Subcutaneous abdominal adipose tissue (tissue), 5 donors: Measurements from ENCODE around the gene PKIG.
"Not testable (repeated sequence)": the region's sequence is repeated elsewhere in the genome, so short reads cannot be mapped to it uniquely, and the experiment has no call there.

Experiments used
- H3K27ac ChIP-seq: one replicate; pipeline ENCODE4 v1.7.0; 2013; ENCODE audit warnings: low read depth, mild to moderate bottlenecking, inconsistent platforms, low read length, moderate library complexity
- H3K27me3 ChIP-seq, 5 donors: one replicate each; pipeline ENCODE4 v1.7.0; 2013; ENCODE audit warnings: low read length in 5 of 5, inconsistent platforms in 1 of 5; ENCODE audit not compliant: control insufficient read depth in 5 of 5, insufficient read depth in 4 of 5
- H3K36me3 ChIP-seq, 5 donors: one replicate each; pipeline ENCODE4 v1.7.0; 2013; ENCODE audit warnings: low read length in 5 of 5; ENCODE audit not compliant: control insufficient read depth in 5 of 5, insufficient read depth in 5 of 5
- H3K4me1 ChIP-seq, 5 donors: one replicate each; pipeline ENCODE4 v1.7.0; 2013; ENCODE audit warnings: low read length in 5 of 5, mild to moderate bottlenecking in 3 of 5, moderate library complexity in 1 of 5; ENCODE audit not compliant: control insufficient read depth in 5 of 5, insufficient read depth in 5 of 5
- H3K4me3 ChIP-seq, 5 donors: one replicate each; pipeline ENCODE4 v1.7.0; 2013; ENCODE audit warnings: low read length in 5 of 5, low read depth in 1 of 5
- H3K9ac ChIP-seq, 5 donors: one replicate each; pipeline ENCODE4 v1.7.0; 2013; ENCODE audit warnings: low read length in 5 of 5, mild to moderate bottlenecking in 4 of 5, moderate library complexity in 3 of 5
- H3K9me3 ChIP-seq, 5 donors: one replicate each; pipeline ENCODE4 v1.7.0; 2013; ENCODE audit warnings: low read length in 5 of 5; ENCODE audit not compliant: control insufficient read depth in 5 of 5
- donor health status: healthy.
- donor health status: healthy.
- donor health status: healthy.
- donor health status: healthy.
- donor health status: healthy.

Gene PKIG

GRCh38 chr20:44649126-44649525 is 66.7 kb downstream of the PKIG start:
- Histone ChIP-seq H3K27me3 (no peaks in the 10 kb centered on the region), H3K27ac (no peak overlapping the region), H3K9me3 (no peaks in the 10 kb centered on the region), H3K36me3 (no peaks in the 10 kb centered on the region), H3K9ac (no peak overlapping the region), H3K4me3 (peak overlapping the region in 1 of 5 donors; percentile 10), H3K4me1 (peaks cover 13 to 69% (median 61%) of the 10 kb centered on the region in 5 donors)

GRCh38 chr20:44649976-44650375 is 67.6 kb downstream of the PKIG start:
- Histone ChIP-seq H3K27me3 (no peaks in the 10 kb centered on the region), H3K9ac (no peak overlapping the region), H3K4me1 (peaks cover 7 to 62% (median 54%) of the 10 kb centered on the region in 5 donors), H3K9me3 (no peaks in the 10 kb centered on the region), H3K4me3 (peak overlapping the region; percentile 42 to 86 (median 82)), H3K36me3 (no peaks in the 10 kb centered on the region), H3K27ac (no peak overlapping the region)

- Histone ChIP-seq H3K4me3 (peak overlapping the region; percentile 82 to 94 (median 86)), H3K9ac (peak overlapping the region; percentile 63 to 91 (median 79)), H3K9me3 (no peaks in the 10 kb centered on the region), H3K36me3 (no peaks in the 10 kb centered on the region), H3K27me3 (no peaks in the 10 kb centered on the region), H3K4me1 (peaks cover 5 to 58% (median 50%) of the 10 kb centered on the region in 5 donors), H3K27ac (peak overlapping the region; percentile 54)
Observed at GRCh38 chr20:44650771-44651433, 68.5 kb downstream of the PKIG start.

GRCh38 chr20:44651434-44651683 is 69.0 kb downstream of the PKIG start:
- peaks cover 2 to 57% (median 46%) of the 10 kb centered on the region in 5 donors for H3K4me1 ChIP-seq

GRCh38 chr20:44651684-44652423 is 69.5 kb downstream of the PKIG start, which contains the start of gene ADA:
Gene ADA, minus strand, starts transcription at chr20:44651699. Its CDS starts 92 bp downstream, at chr20:44651607.
- peak within 1 kb of the TSS; percentile 74 for H3K27ac ChIP-seq
- H3K4me1 ChIP-seq: peaks cover 2 to 54% (median 43%) of the 10 kb centered on the region in 5 donors
- H3K9ac ChIP-seq: peak within 1 kb of the TSS; percentile 63 to 91 (median 81)

More at GRCh38 chr20:44651434-44651683, 69.0 kb downstream of the PKIG start:
- Histone ChIP-seq H3K27ac (peak overlapping the region; percentile 54), H3K9ac (peak overlapping the region; percentile 63 to 91 (median 79)), H3K9me3 (no peaks in the 10 kb centered on the region), H3K36me3 (no peaks in the 10 kb centered on the region), H3K4me3 (peak overlapping the region; percentile 82 to 94 (median 86)), H3K27me3 (no peaks in the 10 kb centered on the region)

GRCh38 chr20:44653546-44653945 is 71.2 kb downstream of the PKIG start:
- H3K4me3 ChIP-seq: no peak overlapping the region
- H3K36me3 ChIP-seq: no peaks in the 10 kb centered on the region
- H3K27me3 ChIP-seq: no peaks in the 10 kb centered on the region
- no peak overlapping the region for H3K9ac ChIP-seq
- peaks cover 0 to 3% (median 0%) of the 10 kb centered on the region in 5 donors for H3K9me3 ChIP-seq
- H3K27ac ChIP-seq: no peak overlapping the region
- peaks cover 2 to 45% (median 34%) of the 10 kb centered on the region in 5 donors for H3K4me1 ChIP-seq

More at GRCh38 chr20:44651684-44652423, 69.5 kb downstream of the PKIG start, which contains the start of gene ADA:
- H3K27me3 ChIP-seq: no peaks in the 10 kb centered on the region
- H3K4me3 ChIP-seq: peak within 1 kb of the TSS; percentile 82 to 94 (median 86)
- H3K36me3 ChIP-seq: no peaks in the 10 kb centered on the region
- no peaks in the 10 kb centered on the region for H3K9me3 ChIP-seq

- not testable (repeated sequence) for H3K27ac ChIP-seq, H3K4me3 ChIP-seq, H3K27me3 ChIP-seq, H3K9ac ChIP-seq, H3K9me3 ChIP-seq, H3K36me3 ChIP-seq
- peaks cover 0 to 39% (median 28%) of the 10 kb centered on the region in 5 donors for H3K4me1 ChIP-seq
Observed at GRCh38 chr20:44654210-44654609, 71.8 kb downstream of the PKIG start.

GRCh38 chr20:44656448-44656847 is 74.1 kb downstream of the PKIG start:
- Histone ChIP-seq H3K27ac (no peak overlapping the region), H3K9me3 (peaks cover 0 to 3% (median 0%) of the 10 kb centered on the region in 5 donors), H3K27me3 (no peaks in the 10 kb centered on the region), H3K4me3 (no peak overlapping the region), H3K9ac (no peak overlapping the region), H3K4me1 (peaks cover 0 to 18% (median 10%) of the 10 kb centered on the region in 5 donors), H3K36me3 (no peaks in the 10 kb centered on the region)

GRCh38 chr20:44657875-44658274 is 75.5 kb downstream of the PKIG start:
- Histone ChIP-seq H3K27ac (no peak overlapping the region), H3K36me3 (no peaks in the 10 kb centered on the region), H3K9ac (no peak overlapping the region), H3K4me1 (peaks cover 0 to 10% (median 6%) of the 10 kb centered on the region in 5 donors), H3K4me3 (no peak overlapping the region), H3K9me3 (peaks cover 0 to 3% (median 0%) of the 10 kb centered on the region in 5 donors), H3K27me3 (no peaks in the 10 kb centered on the region)

- no peak overlapping the region for H3K27ac ChIP-seq
- H3K4me3 ChIP-seq: no peak overlapping the region
- H3K36me3 ChIP-seq: no peaks in the 10 kb centered on the region
- H3K9ac ChIP-seq: no peak overlapping the region
- peaks cover 0 to 3% (median 0%) of the 10 kb centered on the region in 5 donors for H3K9me3 ChIP-seq
- no peaks in the 10 kb centered on the region for H3K27me3 ChIP-seq
- H3K4me1 ChIP-seq: peaks cover 0 to 5% (median 0%) of the 10 kb centered on the region in 5 donors
Observed at GRCh38 chr20:44658810-44659209, 76.4 kb downstream of the PKIG start.
